ENCODE data around the gene ZFAND2B. TPM values are rescaled to one million over a fixed set of nuclear protein-coding genes. Genes with fewer than 3 reads are reported as not detected.
A peak's percentile ranks its signal among the peaks of the same experiment; 100 is the strongest.

ZFAND2B gene
- total RNA-seq, 4 donors from 2014 or later: 34.7 to 44.5 (median 37.6) TPM

GRCh38 chr2:219174146-219174545, 32.4 kb upstream of the ZFAND2B start:
- H3K27ac ChIP-seq: peak overlapping the region in 1 of 4 donors; percentile 98
- H3K9me3 ChIP-seq: no peaks in the 10 kb centered on the region
- H3K4me1 ChIP-seq: peaks cover 0 to 48% (median 27%) of the 10 kb centered on the region in 3 donors
- H3K4me3 ChIP-seq: no peak overlapping the region
- no peak for TF ChIP-seq CTCF (IDR thresholded peaks at IDR 0.05)
- no peak for TF ChIP-seq POLR2AphosphoS5 (IDR thresholded peaks at IDR 0.05)
- TF ChIP-seq EP300 (IDR thresholded peaks at IDR 0.05): no peak
- TF ChIP-seq POLR2A (IDR thresholded peaks at IDR 0.05): no peak
- ATAC-seq: no peak
- H3K36me3 ChIP-seq: peaks cover 0 to 36% of the 10 kb centered on the region in 2 donors
- 80 to 90% methylated on average over 2 to 3 of the region's 3 CpGs for WGBS, 2 donors (ENCODE audit: low coverage in 1 of 2)
- no peaks in the 10 kb centered on the region for H3K27me3 ChIP-seq

- TF ChIP-seq POLR2AphosphoS5 (IDR thresholded peaks at IDR 0.05): no peak
- TF ChIP-seq EP300 (IDR thresholded peaks at IDR 0.05): no peak
- 40 to 70% methylated on average over 1 to 4 of the region's 7 CpGs for WGBS, 2 donors (ENCODE audit: low coverage in 1 of 2)
- Histone ChIP-seq H3K36me3 (peaks cover 0 to 40% of the 10 kb centered on the region in 2 donors), H3K4me3 (no peak overlapping the region), H3K9me3 (no peaks in the 10 kb centered on the region), H3K27ac (peak overlapping the region in 1 of 4 donors; percentile 98), H3K4me1 (peaks cover 0 to 54% (median 34%) of the 10 kb centered on the region in 3 donors), H3K27me3 (no peaks in the 10 kb centered on the region)
- no peak for ATAC-seq
Observed at GRCh38 chr2:219174801-219175200, 31.8 kb upstream of the ZFAND2B start.

- Histone ChIP-seq H3K4me1 (peaks cover 0 to 60% (median 36%) of the 10 kb centered on the region in 3 donors), H3K9me3 (no peaks in the 10 kb centered on the region), H3K27me3 (no peaks in the 10 kb centered on the region), H3K4me3 (peak overlapping the region in 1 of 2 donors; percentile 99), H3K27ac (peak overlapping the region in 3 of 4 donors; percentile 95 to 99 (median 98)), H3K36me3 (peaks cover 0 to 47% of the 10 kb centered on the region in 2 donors)
- no peak for ATAC-seq
- TF ChIP-seq CTCF (IDR thresholded peaks at IDR 0.05) (no peak), POLR2A (IDR thresholded peaks at IDR 0.05) (no peak), POLR2AphosphoS5 (IDR thresholded peaks at IDR 0.05) (no peak), EP300 (IDR thresholded peaks at IDR 0.05) (no peak)
- WGBS, 2 donors (ENCODE audit: low coverage in 1 of 2): 45 to 66% methylated on average over 1 to 3 of the region's 7 CpGs
Observed at GRCh38 chr2:219175486-219175885, 31.1 kb upstream of the ZFAND2B start.

GRCh38 chr2:219175928-219176817, 30.4 kb upstream of the ZFAND2B start:
- WGBS, 2 donors (ENCODE audit: low coverage in 1 of 2): 12 to 13% methylated on average over 6 to 8 of the region's 45 CpGs
- Histone ChIP-seq H3K27me3 (no peaks in the 10 kb centered on the region), H3K36me3 (peaks cover 0 to 54% of the 10 kb centered on the region in 2 donors), H3K27ac (peak overlapping the region; percentile 95 to 99 (median 96)), H3K4me3 (peak overlapping the region; percentile 82 to 99), H3K4me1 (peaks cover 0 to 60% (median 31%) of the 10 kb centered on the region in 3 donors), H3K9me3 (no peaks in the 10 kb centered on the region)
- ATAC-seq: peak; percentile 29
- TF ChIP-seq POLR2AphosphoS5 (IDR thresholded peaks at IDR 0.05) (no peak), EP300 (IDR thresholded peaks at IDR 0.05) (no peak), POLR2A (IDR thresholded peaks at IDR 0.05) (peak in 1 of 2 donors; percentile 7), CTCF (IDR thresholded peaks at IDR 0.05) (peak in 2 of 4 experiments; percentile 5 to 45)

- no peaks in the 10 kb centered on the region for H3K27me3 ChIP-seq
- H3K36me3 ChIP-seq: peaks cover 0 to 58% of the 10 kb centered on the region in 2 donors
- peak; percentile 86 for ATAC-seq
- peak within 1 kb of the TSS; percentile 95 to 99 (median 96) for H3K27ac ChIP-seq
- WGBS, 2 donors (ENCODE audit: low coverage in 1 of 2): 0% methylated on average over 3 of the region's 69 CpGs
- peaks cover 0 to 52% (median 26%) of the 10 kb centered on the region in 3 donors for H3K4me1 ChIP-seq
- no peaks in the 10 kb centered on the region for H3K9me3 ChIP-seq
- peak within 1 kb of the TSS; percentile 82 to 99 for H3K4me3 ChIP-seq
- TF ChIP-seq POLR2A (IDR thresholded peaks at IDR 0.05) (peak; percentile 96 to 97), CTCF (IDR thresholded peaks at IDR 0.05) (no peak), POLR2AphosphoS5 (IDR thresholded peaks at IDR 0.05) (peak; percentile 96), EP300 (IDR thresholded peaks at IDR 0.05) (no peak)
Observed at GRCh38 chr2:219176818-219177551, 29.6 kb upstream of the ZFAND2B start, which contains the start of gene CNPPD1. Gene CNPPD1, minus strand, starts transcription at chr2:219176925. Its CDS starts 97 bp downstream, at chr2:219176828.

All from gastroesophageal sphincter (tissue), 4 donors.